Fibroblast of the aortic adventitia (primary cell): ENCODE data around the gene SLC1A2. TPM values are rescaled to one million over a fixed set of nuclear protein-coding genes. Genes with fewer than 3 reads are reported as not detected.
A peak's percentile ranks its signal among the peaks of the same experiment; 100 is the strongest.

ENCODE experiments used
- DNase-seq: peaks from one replicate; pipeline ENCODE4 v3.0.0-alpha.2; 2010; ENCODE audit warnings: low read depth
- H3K4me3 ChIP-seq: 2 replicates; pipeline ENCODE4 v1.5.1; 2011; ENCODE audit warnings: low read depth, mild to moderate bottlenecking, control low read depth, low read length, moderate library complexity
- total RNA-seq: library from RNA; depleted of rRNA; stranded (reverse); fragments of >200 nt; gene quantifications from 2 replicates; pipeline ENCODE4 v1.2.3, GENCODE V29; 2012; ENCODE audit warnings: low replicate concordance
- TF ChIP-seq, protein P1 (sequence below): IDR thresholded peaks from 2 replicates; pipeline ENCODE4 v1.5.1; 2011; ENCODE audit warnings: mild to moderate bottlenecking, low read length, control low read depth, inconsistent platforms; ENCODE audit not compliant: insufficient read depth

Gene SLC1A2
- total RNA-seq, 1 donor: 23.6 TPM

DNA sequence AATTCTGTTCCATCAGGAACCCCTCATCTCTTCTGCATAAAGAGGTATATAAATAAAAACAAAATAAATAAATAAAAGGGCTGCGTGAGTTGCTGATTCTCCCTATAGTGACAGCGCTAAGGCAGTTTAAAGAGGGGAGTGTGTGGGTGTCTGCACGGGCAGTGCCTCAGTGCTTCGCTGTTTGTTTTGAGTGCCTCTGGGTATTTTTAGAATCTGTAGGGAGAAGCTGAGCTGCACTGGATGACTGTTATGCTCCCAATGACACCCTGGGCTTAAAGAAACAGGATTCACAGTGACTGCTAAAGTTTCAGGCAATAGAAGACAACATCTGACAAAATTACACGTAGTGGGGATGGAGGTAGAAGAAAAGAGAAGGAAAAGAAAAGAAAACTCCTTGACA is 38.8 kb downstream of the SLC1A2 start:
- no peak for DNase-seq
- TF ChIP-seq, protein P1, sequence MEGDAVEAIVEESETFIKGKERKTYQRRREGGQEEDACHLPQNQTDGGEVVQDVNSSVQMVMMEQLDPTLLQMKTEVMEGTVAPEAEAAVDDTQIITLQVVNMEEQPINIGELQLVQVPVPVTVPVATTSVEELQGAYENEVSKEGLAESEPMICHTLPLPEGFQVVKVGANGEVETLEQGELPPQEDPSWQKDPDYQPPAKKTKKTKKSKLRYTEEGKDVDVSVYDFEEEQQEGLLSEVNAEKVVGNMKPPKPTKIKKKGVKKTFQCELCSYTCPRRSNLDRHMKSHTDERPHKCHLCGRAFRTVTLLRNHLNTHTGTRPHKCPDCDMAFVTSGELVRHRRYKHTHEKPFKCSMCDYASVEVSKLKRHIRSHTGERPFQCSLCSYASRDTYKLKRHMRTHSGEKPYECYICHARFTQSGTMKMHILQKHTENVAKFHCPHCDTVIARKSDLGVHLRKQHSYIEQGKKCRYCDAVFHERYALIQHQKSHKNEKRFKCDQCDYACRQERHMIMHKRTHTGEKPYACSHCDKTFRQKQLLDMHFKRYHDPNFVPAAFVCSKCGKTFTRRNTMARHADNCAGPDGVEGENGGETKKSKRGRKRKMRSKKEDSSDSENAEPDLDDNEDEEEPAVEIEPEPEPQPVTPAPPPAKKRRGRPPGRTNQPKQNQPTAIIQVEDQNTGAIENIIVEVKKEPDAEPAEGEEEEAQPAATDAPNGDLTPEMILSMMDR: no peak

DNA sequence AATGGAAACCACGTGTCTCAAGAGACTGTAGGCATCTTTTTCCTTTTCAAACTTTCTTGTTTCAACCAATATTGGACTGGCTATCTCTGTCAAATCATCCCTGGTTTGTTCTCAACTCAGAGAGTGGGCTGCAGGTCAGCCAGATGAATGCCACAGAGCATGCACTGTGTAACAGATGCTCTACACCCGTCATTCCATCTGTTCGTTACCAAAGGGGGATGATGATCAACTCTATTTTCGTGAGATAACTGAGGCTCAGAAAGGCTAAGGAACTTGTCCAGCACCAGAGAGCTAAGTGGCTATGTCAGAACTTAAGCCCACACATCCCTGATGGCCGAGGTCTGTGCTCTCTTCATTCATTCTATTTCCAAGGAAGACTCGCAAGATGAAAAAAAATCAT is 42.1 kb downstream of the SLC1A2 start:
- no peak for DNase-seq
- TF ChIP-seq, protein P1: no peak
- H3K4me3 ChIP-seq: no peak overlapping the region

More for the DNA sequence above, 38.8 kb downstream of the SLC1A2 start:
- no peak overlapping the region for H3K4me3 ChIP-seq

DNA sequence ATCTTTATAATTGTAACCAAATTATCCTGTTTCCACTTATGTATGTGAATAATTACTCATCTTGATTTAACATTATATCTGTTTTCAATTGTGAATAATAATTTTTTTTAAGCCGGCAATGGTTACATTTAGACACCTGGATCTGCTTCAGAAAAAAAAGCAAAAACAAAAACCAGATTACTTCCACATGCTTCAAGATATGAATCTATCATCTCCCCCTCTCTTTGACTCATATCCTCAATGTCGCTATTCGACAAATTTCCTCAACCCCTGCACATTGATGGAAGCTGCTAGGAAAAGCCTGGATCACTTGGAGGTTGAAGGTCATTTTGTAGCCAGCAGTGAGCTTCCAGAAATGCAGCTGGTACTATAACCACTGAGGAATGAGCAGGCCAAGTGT is 42.7 kb downstream of the SLC1A2 start:
- H3K4me3 ChIP-seq: no peak overlapping the region
- peak; percentile 33 for DNase-seq
- TF ChIP-seq, protein P1: no peak

DNA sequence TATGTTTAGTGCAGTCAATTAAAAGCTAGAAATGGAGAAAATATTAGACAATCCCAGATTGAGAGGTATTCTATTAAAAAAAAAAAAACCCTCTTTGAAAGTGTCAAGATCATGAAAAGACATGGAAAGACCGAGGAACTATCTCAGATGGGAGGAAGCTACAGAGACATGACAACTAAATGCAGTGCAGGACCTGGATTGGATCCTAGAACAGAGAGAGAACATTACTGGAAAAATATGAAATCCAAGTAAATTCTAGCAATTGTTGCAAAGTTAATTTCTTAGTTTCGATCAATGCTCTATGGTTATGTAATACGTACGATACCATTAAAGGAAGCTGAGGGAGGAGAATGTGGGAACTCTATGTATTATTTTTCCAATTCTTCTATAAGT is 43.2 kb downstream of the SLC1A2 start:
- TF ChIP-seq, protein P1: no peak
- no peak overlapping the region for H3K4me3 ChIP-seq
- DNase-seq: no peak

DNA sequence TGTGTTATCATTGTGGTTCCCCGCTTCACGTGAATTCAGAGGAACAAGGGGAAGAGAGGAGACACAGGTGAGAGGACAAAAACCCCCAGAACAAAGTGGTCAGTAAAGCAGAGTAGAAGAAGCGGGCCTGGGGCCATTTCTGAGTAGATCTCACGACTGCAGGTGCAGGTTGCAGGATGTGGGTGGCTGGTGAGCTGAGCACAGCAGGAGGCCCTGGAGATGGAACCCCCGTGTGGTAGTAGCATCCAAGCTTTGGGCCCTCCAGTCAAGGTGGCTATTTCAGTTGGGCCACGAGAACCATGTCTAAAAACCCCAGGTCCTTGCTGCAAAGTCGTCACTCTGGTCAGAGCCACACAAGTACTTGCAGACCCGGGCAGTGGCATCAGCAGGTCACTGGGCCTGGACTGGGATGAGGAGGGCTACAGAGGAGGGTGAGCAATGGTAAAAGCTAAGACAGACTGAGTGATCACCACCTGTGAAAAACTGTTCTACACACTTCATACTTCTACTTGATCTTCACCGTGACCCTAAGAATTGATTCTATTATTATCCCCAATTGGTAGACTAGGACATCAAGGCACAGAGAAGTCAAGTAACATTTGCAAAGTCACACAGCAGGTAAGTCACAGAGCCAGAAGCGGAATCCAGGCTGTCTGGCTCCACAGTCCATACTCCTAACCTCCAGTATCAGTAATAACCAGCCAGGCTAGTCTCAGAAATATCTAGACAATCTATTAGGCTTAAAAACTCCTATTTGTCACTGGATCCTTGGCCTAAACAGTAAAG is 43.8 kb downstream of the SLC1A2 start:
- DNase-seq: no peak
- TF ChIP-seq, protein P1: no peak
- no peak overlapping the region for H3K4me3 ChIP-seq

DNA sequence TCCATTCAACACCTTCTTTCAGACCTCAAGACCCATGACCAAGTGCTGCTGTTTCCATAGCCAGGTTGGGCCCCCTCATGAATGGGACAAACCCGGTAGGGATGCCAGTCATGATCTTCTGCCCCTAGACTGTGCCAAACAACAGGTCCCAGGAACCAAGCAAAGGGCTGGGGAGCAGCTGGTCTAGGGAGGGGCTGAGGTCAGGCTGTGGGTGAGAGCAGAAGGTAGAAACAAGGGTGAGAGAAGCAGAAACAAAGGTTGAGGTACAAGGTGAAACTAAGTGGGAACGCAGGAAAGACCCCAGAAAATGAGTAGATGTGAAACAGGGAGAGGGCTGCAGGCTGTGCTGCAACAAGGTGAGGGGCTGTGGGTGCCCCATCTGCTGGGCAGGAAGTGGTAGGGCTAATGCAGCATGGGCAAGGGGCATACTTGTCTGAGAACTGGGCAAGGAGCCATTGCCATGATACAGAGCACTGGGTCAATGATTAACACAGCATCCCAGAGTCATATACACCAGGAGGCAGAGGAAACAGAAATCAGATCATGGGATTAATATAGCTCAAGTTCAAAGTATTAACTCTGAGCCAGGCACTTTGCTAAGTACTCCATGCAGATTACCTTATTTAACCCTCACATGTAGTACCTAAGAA is 45.9 kb downstream of the SLC1A2 start:
- TF ChIP-seq, protein P1: no peak
- no peak for DNase-seq
- H3K4me3 ChIP-seq: no peak overlapping the region
